ENCODE data around the gene TFDP1.

TFDP1 gene

DNA sequence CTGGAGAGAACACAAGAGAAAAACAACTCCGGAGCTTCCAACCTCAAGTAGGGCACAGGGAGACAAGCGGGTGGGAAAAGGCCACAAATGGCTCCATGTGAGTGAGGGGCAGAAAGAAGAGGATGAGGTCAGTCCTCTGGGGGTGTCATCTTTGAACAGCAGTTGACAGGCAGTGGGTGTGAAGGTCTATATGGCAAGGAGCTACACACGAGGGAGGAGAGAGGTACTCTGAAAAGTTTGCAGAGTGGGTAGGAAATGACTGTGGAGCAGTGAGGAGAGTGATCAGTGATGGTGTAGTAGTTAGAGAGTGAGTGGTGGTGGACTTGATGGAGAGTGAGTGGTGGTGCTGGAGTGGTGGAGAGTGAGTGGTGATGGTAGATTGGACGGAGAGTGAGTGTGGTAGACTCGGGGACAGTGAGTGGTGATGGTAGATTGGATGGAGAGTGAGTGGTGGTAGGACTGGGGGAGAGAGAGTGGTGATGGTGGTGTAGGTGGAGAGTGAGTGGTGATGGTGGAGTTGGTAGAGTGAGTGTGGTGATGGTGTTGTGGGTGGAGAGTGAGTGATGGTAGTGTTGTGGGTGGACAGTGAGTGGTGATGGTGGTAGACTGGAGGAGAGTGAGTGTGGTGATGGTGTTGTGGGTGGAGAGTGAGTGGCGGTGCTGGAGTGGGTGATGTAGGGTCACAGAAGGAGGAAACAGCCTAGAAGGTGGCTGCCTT, 4.0 kb downstream of the TFDP1 start:
- Histone ChIP-seq H3K9ac (ENCODE audit: low read length) (no peak overlapping the region), H3K4me3 (ENCODE audit: insufficient read depth, low read length, poor library complexity, severe bottlenecking) (no peak overlapping the region), H2AFZ (ENCODE audit: low read depth, low read length, severe bottlenecking) (no peak overlapping the region), H3F3A (ENCODE audit: insufficient read depth) (0 out of 2 replicates have a peak, but pooled peaks cover 3% of the 10 kb centered on the region), H4K20me1 (ENCODE audit: low read depth, low read length) (peaks cover 15% of the 10 kb centered on the region; the same call in 1 of the 2 replicates), H3K9me2 (replicated peaks; ENCODE audit: insufficient read depth, low read length) (no peaks in the 10 kb centered on the region), H3K79me2 (ENCODE audit: insufficient read depth, low read length) (peaks cover 84% of the 10 kb centered on the region), H3K4me2 (ENCODE audit: low read depth, low read length, poor library complexity, severe bottlenecking) (no peak overlapping the region), H3K27ac (ENCODE audit: low read depth, low read length) (no peak overlapping the region), H3K36me3 (ENCODE audit: low read length) (peaks cover 25% of the 10 kb centered on the region), H3K27me3 (ENCODE audit: low read length) (no peaks in the 10 kb centered on the region), H3K9me3 (ENCODE audit: insufficient read depth, low read length) (no peaks in the 10 kb centered on the region; the same call in 1 of the 2 replicates)
- no peak for TF ChIP-seq CTCF (IDR thresholded peaks at IDR 0.05; ENCODE audit: insufficient read depth, low read length, poor library complexity, severe bottlenecking)
- TF ChIP-seq EZH2phosphoT487 (conservative IDR thresholded peaks at IDR 0.05; ENCODE audit: low read length), result no peak

GRCh38 chr13:113589251-113589960, 4.9 kb downstream of the TFDP1 start:
- TF ChIP-seq EZH2phosphoT487 (conservative IDR thresholded peaks at IDR 0.05; ENCODE audit: low read length), result no peak
- TF ChIP-seq CTCF (IDR thresholded peaks at IDR 0.05; ENCODE audit: insufficient read depth, low read length, poor library complexity, severe bottlenecking), result no peak
- H3K9ac ChIP-seq (ENCODE audit: low read length), result no peak overlapping the region
- H3K27ac ChIP-seq (ENCODE audit: low read depth, low read length), result no peak overlapping the region
- peaks cover 16% of the 10 kb centered on the region for H4K20me1 ChIP-seq (ENCODE audit: low read depth, low read length)
- H3K9me3 ChIP-seq (ENCODE audit: insufficient read depth, low read length), result no peaks in the 10 kb centered on the region; the same call in 1 of the 2 replicates
- peaks cover 25% of the 10 kb centered on the region for H3K36me3 ChIP-seq (ENCODE audit: low read length)
- H2AFZ ChIP-seq (ENCODE audit: low read depth, low read length, severe bottlenecking), result no peak overlapping the region
- H3K9me2 ChIP-seq (replicated peaks; ENCODE audit: insufficient read depth, low read length), result no peaks in the 10 kb centered on the region
- H3K4me3 ChIP-seq (ENCODE audit: insufficient read depth, low read length, poor library complexity, severe bottlenecking), result no peak overlapping the region
- H3K79me2 ChIP-seq (ENCODE audit: insufficient read depth, low read length), result peaks cover 92% of the 10 kb centered on the region
- H3K4me2 ChIP-seq (ENCODE audit: low read depth, low read length, poor library complexity, severe bottlenecking), result no peak overlapping the region
- H3F3A ChIP-seq (ENCODE audit: insufficient read depth), result 0 out of 2 replicates have a peak, but pooled peaks cover 3% of the 10 kb centered on the region
- no peaks in the 10 kb centered on the region for H3K27me3 ChIP-seq (ENCODE audit: low read length)

GRCh38 chr13:113589961-113590339, 5.4 kb downstream of the TFDP1 start:
- peaks cover 19% of the 10 kb centered on the region for H4K20me1 ChIP-seq (ENCODE audit: low read depth, low read length)
- no peaks in the 10 kb centered on the region for H3K9me2 ChIP-seq (replicated peaks; ENCODE audit: insufficient read depth, low read length)
- no peak overlapping the region for H3K9ac ChIP-seq (ENCODE audit: low read length)
- peaks cover 27% of the 10 kb centered on the region for H3K36me3 ChIP-seq (ENCODE audit: low read length)
- H3K9me3 ChIP-seq (ENCODE audit: insufficient read depth, low read length), result no peaks in the 10 kb centered on the region; the same call in 1 of the 2 replicates
- H3K4me2 ChIP-seq (ENCODE audit: low read depth, low read length, poor library complexity, severe bottlenecking), result no peak overlapping the region
- H3K27me3 ChIP-seq (ENCODE audit: low read length), result no peaks in the 10 kb centered on the region
- H2AFZ ChIP-seq (ENCODE audit: low read depth, low read length, severe bottlenecking), result no peak overlapping the region
- no peak overlapping the region for H3K27ac ChIP-seq (ENCODE audit: low read depth, low read length)
- H3K4me3 ChIP-seq (ENCODE audit: insufficient read depth, low read length, poor library complexity, severe bottlenecking), result no peak overlapping the region
- peaks cover 97% of the 10 kb centered on the region for H3K79me2 ChIP-seq (ENCODE audit: insufficient read depth, low read length)
- TF ChIP-seq EZH2phosphoT487 (conservative IDR thresholded peaks at IDR 0.05; ENCODE audit: low read length) (no peak), CTCF (IDR thresholded peaks at IDR 0.05; ENCODE audit: insufficient read depth, low read length, poor library complexity, severe bottlenecking) (no peak)
- H3F3A ChIP-seq (ENCODE audit: insufficient read depth), result 0 out of 2 replicates have a peak, but pooled peaks cover 3% of the 10 kb centered on the region
